ENCODE measurements around the gene PI4KB. TPM values are rescaled to one million over a fixed set of nuclear protein-coding genes. Genes with fewer than 3 reads are reported as not detected.

PI4KB gene
- total RNA-seq, 2 experiments from 2014 or later = 38.0 to 50.6 TPM

- POLR2A ChIA-PET = interaction anchor here (0.5 to 0.8 kb wide), 2 partner anchors 12 to 23 kb away, joined by 4 read pairs; no protein-coding TSS in a partner anchor
- BruUV-seq (replicated peaks) = no TSS peak
- intact Hi-C loops (cut with micrococcal nuclease; ENCODE audit: unreplicated experiment) = no loop called here
Observed at GRCh38 chr1:151273924-151274466, 53.2 kb downstream of the PI4KB start.

GRCh38 chr1:151267760-151268159 is 59.5 kb downstream of the PI4KB start:
- Histone ChIP-seq H2AFZ (ENCODE audit: low read length) (no peak overlapping the region), H3K9me3 (ENCODE audit: low read length) (no peaks in the 10 kb centered on the region), H3K4me2 (ENCODE audit: low read length) (no peak overlapping the region), H3K4me3 (ENCODE audit: low read depth, low read length, poor library complexity, severe bottlenecking) (no peak overlapping the region), H3K36me3 (ENCODE audit: insufficient read depth, low read length) (peaks cover 63% of the 10 kb centered on the region), H3K79me2 (ENCODE audit: insufficient read depth, low read depth, low read length) (no peaks in the 10 kb centered on the region), H3K9me2 (ENCODE audit: insufficient read depth, low read length) (no peaks in the 10 kb centered on the region), H3K27ac (ENCODE audit: low read depth, low read length, poor library complexity, severe bottlenecking) (no peak overlapping the region), H3K4me1 (ENCODE audit: insufficient read depth, low read length, poor library complexity, severe bottlenecking) (no peaks in the 10 kb centered on the region), H4K20me1 (ENCODE audit: insufficient read depth, low read length) (no peaks in the 10 kb centered on the region; the same call in 1 of the 2 replicates)
- no peak for TF ChIP-seq CTCF (conservative IDR thresholded peaks at IDR 0.05; ENCODE audit: low read length)
- TF ChIP-seq EZH2phosphoT487 (IDR thresholded peaks at IDR 0.05; ENCODE audit: borderline replicate concordance, low read depth, low read length) = no peak
- intact Hi-C loops (cut with micrococcal nuclease; ENCODE audit: unreplicated experiment) = no loop called here
- BruUV-seq (replicated peaks) = no TSS peak
- ChIA-PET POLR2A (no interaction called here), CTCF (ENCODE audit: unreplicated experiment) (no interaction called here)
- DNase-seq (ENCODE audit: low spot score) = no peak

More at GRCh38 chr1:151273924-151274466, 53.2 kb downstream of the PI4KB start:
- Histone ChIP-seq H2AFZ (ENCODE audit: low read length) (no peak overlapping the region), H3K4me1 (ENCODE audit: insufficient read depth, low read length, poor library complexity, severe bottlenecking) (peaks cover 13% of the 10 kb centered on the region), H3K4me2 (ENCODE audit: low read length) (no peak overlapping the region), H3K36me3 (ENCODE audit: insufficient read depth, low read length) (0 out of 2 replicates have a peak, but pooled peaks cover 7% of the 10 kb centered on the region), H3K27ac (ENCODE audit: low read depth, low read length, poor library complexity, severe bottlenecking) (no peak overlapping the region), H3K79me2 (ENCODE audit: insufficient read depth, low read depth, low read length) (no peaks in the 10 kb centered on the region), H3K9me2 (ENCODE audit: insufficient read depth, low read length) (no peaks in the 10 kb centered on the region), H4K20me1 (ENCODE audit: insufficient read depth, low read length) (no peaks in the 10 kb centered on the region), H3K4me3 (ENCODE audit: low read depth, low read length, poor library complexity, severe bottlenecking) (no peak overlapping the region), H3K9me3 (ENCODE audit: low read length) (no peaks in the 10 kb centered on the region)
- CTCF ChIA-PET (ENCODE audit: unreplicated experiment) = no interaction called here
- TF ChIP-seq EZH2phosphoT487 (IDR thresholded peaks at IDR 0.05; ENCODE audit: borderline replicate concordance, low read depth, low read length) (no peak), CTCF (conservative IDR thresholded peaks at IDR 0.05; ENCODE audit: low read length) (no peak)
- DNase-seq (ENCODE audit: low spot score) = no peak

GRCh38 chr1:151266821-151267220 is 60.4 kb downstream of the PI4KB start:
- H3K36me3 ChIP-seq (ENCODE audit: insufficient read depth, low read length) = peaks cover 73% of the 10 kb centered on the region
- ChIA-PET POLR2A (interaction anchor here (0.6 kb wide), 1 partner anchor 85 kb away, joined by 3 read pairs; no protein-coding TSS in a partner anchor), CTCF (ENCODE audit: unreplicated experiment) (no interaction called here)
- H3K27ac ChIP-seq (ENCODE audit: low read depth, low read length, poor library complexity, severe bottlenecking) = no peak overlapping the region
- H4K20me1 ChIP-seq (ENCODE audit: insufficient read depth, low read length) = no peaks in the 10 kb centered on the region; the same call in 1 of the 2 replicates
- H3K4me3 ChIP-seq (ENCODE audit: low read depth, low read length, poor library complexity, severe bottlenecking) = no peak overlapping the region
- intact Hi-C loops (cut with micrococcal nuclease; ENCODE audit: unreplicated experiment) = no loop called here
- no peak overlapping the region for H2AFZ ChIP-seq (ENCODE audit: low read length)
- no peaks in the 10 kb centered on the region for H3K9me2 ChIP-seq (ENCODE audit: insufficient read depth, low read length)
- no peak overlapping the region for H3K4me2 ChIP-seq (ENCODE audit: low read length)
- no peaks in the 10 kb centered on the region for H3K4me1 ChIP-seq (ENCODE audit: insufficient read depth, low read length, poor library complexity, severe bottlenecking)
- no peak for DNase-seq (ENCODE audit: low spot score)
- no TSS peak for BruUV-seq (replicated peaks)
- H3K79me2 ChIP-seq (ENCODE audit: insufficient read depth, low read depth, low read length) = no peaks in the 10 kb centered on the region
- TF ChIP-seq CTCF (conservative IDR thresholded peaks at IDR 0.05; ENCODE audit: low read length) (no peak), EZH2phosphoT487 (IDR thresholded peaks at IDR 0.05; ENCODE audit: borderline replicate concordance, low read depth, low read length) (no peak)
- no peaks in the 10 kb centered on the region for H3K9me3 ChIP-seq (ENCODE audit: low read length)
